ENCODE data around the gene MNAT1. TPM values are rescaled to one million over a fixed set of nuclear protein-coding genes. Genes with fewer than 3 reads are reported as not detected.

The MNAT1 gene
- total and polyA plus RNA-seq, 10 donors: 11.9 to 34.3 (median 22.0) TPM

GRCh38 chr14:60968671-60969070, 234.1 kb downstream of the MNAT1 start:
- no peak overlapping the region for H3K27ac ChIP-seq
- TF ChIP-seq POLR2AphosphoS5 (IDR thresholded peaks at IDR 0.05) (no peak), CTCF (IDR thresholded peaks at IDR 0.05 in 8 of 11, conservative IDR thresholded peaks at IDR 0.05 in 3 of 11) (no peak), POLR2A (IDR thresholded peaks at IDR 0.05) (no peak)
- H3K4me3 ChIP-seq: no peak overlapping the region
- H3K4me1 ChIP-seq: no peaks in the 10 kb centered on the region
- intact Hi-C loops (cut with DNase I; ENCODE audit: low total_unique reads): no loop called here
- DNase-seq: no peak
- H3K27me3 ChIP-seq (replicated peaks in 1 of 7): no peaks in the 10 kb centered on the region
- H3K9me3 ChIP-seq: no peaks in the 10 kb centered on the region
- H3K36me3 ChIP-seq: peaks cover 0 to 16% (median 2%) of the 10 kb centered on the region in 6 donors

- TF ChIP-seq CTCF (IDR thresholded peaks at IDR 0.05 in 8 of 11, conservative IDR thresholded peaks at IDR 0.05 in 3 of 11) (no peak), POLR2A (IDR thresholded peaks at IDR 0.05) (no peak), POLR2AphosphoS5 (IDR thresholded peaks at IDR 0.05) (no peak)
- intact Hi-C loops (cut with DNase I; ENCODE audit: low total_unique reads): no loop called here
- Histone ChIP-seq H3K36me3 (peaks cover 0 to 28% (median 4%) of the 10 kb centered on the region in 6 donors), H3K27me3 (replicated peaks in 1 of 7) (no peaks in the 10 kb centered on the region), H3K27ac (no peak overlapping the region), H3K4me1 (no peaks in the 10 kb centered on the region), H3K4me3 (no peak overlapping the region), H3K9me3 (no peaks in the 10 kb centered on the region)
- WGBS, 5 donors: 80 to 93% (median 86%) methylated on average over 2 of the region's 2 CpGs
- no peak for DNase-seq
Measured at GRCh38 chr14:60970146-60970545, 235.6 kb downstream of the MNAT1 start.

GRCh38 chr14:60971271-60971670, 236.7 kb downstream of the MNAT1 start:
- no peak overlapping the region for H3K27ac ChIP-seq
- peaks cover 0 to 40% (median 8%) of the 10 kb centered on the region in 6 donors for H3K36me3 ChIP-seq
- H3K9me3 ChIP-seq: no peaks in the 10 kb centered on the region
- TF ChIP-seq POLR2A (IDR thresholded peaks at IDR 0.05) (no peak), POLR2AphosphoS5 (IDR thresholded peaks at IDR 0.05) (no peak), CTCF (IDR thresholded peaks at IDR 0.05 in 8 of 11, conservative IDR thresholded peaks at IDR 0.05 in 3 of 11) (no peak)
- H3K4me1 ChIP-seq: no peaks in the 10 kb centered on the region
- DNase-seq: no peak
- 42 to 47% (median 44%) methylated on average over 2 of the region's 2 CpGs for WGBS, 5 donors
- H3K4me3 ChIP-seq: no peak overlapping the region
- no peaks in the 10 kb centered on the region for H3K27me3 ChIP-seq (replicated peaks in 1 of 7)
- intact Hi-C loops (cut with DNase I; ENCODE audit: low total_unique reads): no loop called here

GRCh38 chr14:60972295-60972694, 237.7 kb downstream of the MNAT1 start:
- H3K4me3 ChIP-seq: no peak overlapping the region
- H3K4me1 ChIP-seq: peaks cover 0 to 2% (median 0%) of the 10 kb centered on the region in 6 donors
- no peaks in the 10 kb centered on the region for H3K9me3 ChIP-seq
- no peak for DNase-seq
- intact Hi-C loops (cut with DNase I; ENCODE audit: low total_unique reads): no loop called here
- TF ChIP-seq POLR2A (IDR thresholded peaks at IDR 0.05) (no peak), POLR2AphosphoS5 (IDR thresholded peaks at IDR 0.05) (no peak), CTCF (IDR thresholded peaks at IDR 0.05 in 8 of 11, conservative IDR thresholded peaks at IDR 0.05 in 3 of 11) (no peak)
- H3K27ac ChIP-seq: no peak overlapping the region
- WGBS, 5 donors: 96 to 99% (median 97%) methylated on average over 15 of the region's 15 CpGs
- H3K36me3 ChIP-seq: peaks cover 0 to 46% (median 8%) of the 10 kb centered on the region in 6 donors
- no peaks in the 10 kb centered on the region for H3K27me3 ChIP-seq (replicated peaks in 1 of 7)

All from spleen (tissue), 11 donors.